ENCODE data around the gene DOCK1.

Gene DOCK1

DNA sequence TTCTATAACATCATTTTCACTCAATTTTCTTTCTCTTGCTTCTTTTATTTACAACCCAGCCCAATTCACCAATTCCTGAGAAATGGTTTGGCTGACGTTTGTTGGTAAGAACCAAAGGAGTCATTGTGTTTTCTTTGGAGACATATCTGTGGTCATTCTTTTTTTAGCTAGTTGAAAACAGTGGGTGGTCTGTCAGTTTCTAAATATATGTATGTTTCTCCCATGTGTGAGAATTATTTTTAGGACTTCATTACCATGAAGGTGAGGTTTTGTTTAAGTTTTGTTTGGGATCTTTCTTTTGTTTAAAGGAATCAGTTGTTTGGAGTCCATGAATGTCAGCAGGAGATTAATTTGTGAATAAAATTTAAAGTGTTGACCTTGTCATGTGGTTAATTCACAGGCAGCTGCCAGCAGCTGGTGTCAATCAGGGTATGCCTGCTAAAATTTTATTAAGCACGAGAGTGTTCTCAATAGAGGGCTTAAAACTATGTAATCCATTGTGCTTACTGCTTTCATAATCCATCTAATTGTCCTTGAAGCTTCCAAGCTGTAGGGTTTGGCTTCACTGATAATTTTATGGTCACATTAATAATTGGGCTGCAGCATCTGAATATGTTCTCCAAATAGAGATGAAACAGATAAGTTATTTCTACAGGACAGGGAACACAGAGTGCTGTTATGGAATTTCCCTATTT is 252.4 kb downstream of the DOCK1 start:
- FAIRE-seq (no peak), DNase-seq (ENCODE audit: insufficient read length, low spot score) (no peak)

DNA sequence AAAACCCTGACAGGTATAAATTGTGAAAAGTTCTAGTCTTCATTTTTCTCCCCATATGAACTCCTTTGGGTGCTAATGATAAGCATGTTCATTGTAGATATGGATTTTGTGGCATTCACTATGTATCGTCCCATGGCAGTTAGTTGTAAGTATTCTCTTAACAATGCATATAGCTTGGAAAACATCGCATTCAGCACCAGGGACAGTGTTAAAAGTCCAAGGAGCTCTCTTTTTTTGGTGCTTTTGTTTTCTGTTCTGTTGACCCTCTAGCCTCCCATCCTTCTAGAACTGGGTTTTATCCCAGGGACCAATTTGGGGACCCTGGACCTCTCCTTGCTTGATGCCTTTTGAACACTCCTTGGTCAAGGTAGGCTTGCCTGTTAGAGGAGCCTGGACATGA is 253.4 kb downstream of the DOCK1 start:
- FAIRE-seq, result no peak

DNA sequence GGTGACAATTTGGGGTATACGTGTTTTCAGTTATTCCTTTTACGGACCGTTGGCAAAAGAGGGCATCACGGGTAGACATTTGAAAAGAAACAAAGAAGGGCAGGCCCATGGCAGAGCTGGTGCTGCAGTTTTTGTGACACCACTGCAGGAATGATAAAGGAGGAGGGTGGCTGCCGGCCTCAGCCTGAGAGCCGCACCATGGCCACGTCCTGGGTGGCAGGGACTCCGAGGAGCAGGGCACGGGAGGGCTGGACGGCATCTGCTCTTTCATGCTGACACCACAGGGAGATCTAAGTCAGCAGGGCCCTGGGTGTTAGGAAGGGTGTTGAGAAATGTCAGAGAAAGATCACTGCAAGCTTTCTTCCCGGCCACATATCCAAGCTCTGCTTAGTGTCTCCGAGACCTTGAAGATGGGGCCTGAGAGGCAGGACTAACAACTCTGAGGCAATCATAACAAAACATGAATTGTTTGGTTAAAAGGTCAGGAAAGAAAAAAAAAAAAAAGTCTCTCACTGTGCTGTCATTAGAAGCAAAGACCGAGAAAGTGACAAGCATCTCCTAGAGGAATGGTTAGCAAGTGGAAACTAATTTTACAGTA is 254.5 kb downstream of the DOCK1 start:
- no peak for DNase-seq (ENCODE audit: insufficient read length, low spot score)
- no peak for FAIRE-seq

More for the DNA sequence above, 253.4 kb downstream of the DOCK1 start:
- DNase-seq (ENCODE audit: insufficient read length, low spot score), result no peak

DNA sequence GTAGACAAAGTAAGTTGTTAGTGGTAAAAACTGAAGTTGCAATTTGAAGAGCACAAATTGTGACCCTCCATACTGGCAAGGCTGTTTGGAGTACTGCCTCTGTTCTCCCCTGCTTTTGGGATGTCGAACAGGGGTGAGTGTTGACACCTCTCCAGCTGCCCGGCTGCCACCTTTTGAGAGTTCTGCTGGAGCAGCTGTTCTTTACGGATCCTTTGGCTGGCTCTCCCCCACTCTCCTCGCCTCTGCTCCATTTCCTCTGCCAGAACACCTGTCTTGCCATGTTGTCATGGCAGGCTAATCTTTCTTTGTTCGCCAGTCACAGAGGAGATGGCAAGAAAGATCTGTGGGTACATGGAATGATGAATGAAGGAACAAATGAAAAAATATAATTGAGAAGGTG is 256.3 kb downstream of the DOCK1 start:
- no peak for DNase-seq (ENCODE audit: insufficient read length, low spot score)
- no peak for FAIRE-seq

DNA sequence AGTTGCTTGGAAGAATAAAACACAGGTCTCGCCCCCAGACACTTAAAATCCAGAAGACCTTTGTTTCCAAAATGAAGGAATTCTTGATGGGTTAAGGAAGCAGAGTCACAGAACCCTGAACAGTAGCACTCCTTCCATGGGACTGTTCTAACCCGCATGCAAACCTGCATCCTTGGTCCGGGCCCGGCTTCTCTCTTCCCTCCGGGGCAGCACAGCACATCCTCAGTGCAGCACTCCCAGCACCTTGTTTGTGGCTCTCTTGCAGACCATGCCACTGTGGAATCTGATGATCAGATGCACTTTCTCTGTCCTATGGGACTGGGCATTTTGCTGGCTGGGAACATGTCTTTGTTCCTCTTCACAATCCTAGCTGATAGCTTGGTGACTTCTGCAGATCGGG is 257.6 kb downstream of the DOCK1 start:
- DNase-seq (ENCODE audit: insufficient read length, low spot score), result no peak
- FAIRE-seq, result no peak

DNA sequence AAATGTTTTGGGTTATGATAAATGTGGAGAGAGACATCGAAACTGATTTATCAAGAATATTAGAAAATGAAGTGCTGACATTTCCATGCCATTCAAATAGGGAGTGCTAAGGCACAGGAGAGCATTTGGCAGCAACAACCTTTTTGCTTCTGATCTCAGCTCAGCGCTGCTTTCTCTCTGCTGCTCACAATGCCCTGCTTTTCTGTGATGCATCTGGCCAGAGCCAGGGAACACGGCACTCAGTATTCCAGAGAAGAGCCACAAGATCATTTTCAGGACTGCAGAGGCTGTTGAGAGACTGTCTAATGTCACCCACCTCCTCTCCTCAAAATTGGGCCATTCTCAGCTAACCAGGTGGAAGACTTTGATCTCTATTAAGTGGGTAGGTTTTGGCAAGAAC is 263.0 kb downstream of the DOCK1 start:
- FAIRE-seq (no peak), DNase-seq (ENCODE audit: insufficient read length, low spot score) (no peak)

DNA sequence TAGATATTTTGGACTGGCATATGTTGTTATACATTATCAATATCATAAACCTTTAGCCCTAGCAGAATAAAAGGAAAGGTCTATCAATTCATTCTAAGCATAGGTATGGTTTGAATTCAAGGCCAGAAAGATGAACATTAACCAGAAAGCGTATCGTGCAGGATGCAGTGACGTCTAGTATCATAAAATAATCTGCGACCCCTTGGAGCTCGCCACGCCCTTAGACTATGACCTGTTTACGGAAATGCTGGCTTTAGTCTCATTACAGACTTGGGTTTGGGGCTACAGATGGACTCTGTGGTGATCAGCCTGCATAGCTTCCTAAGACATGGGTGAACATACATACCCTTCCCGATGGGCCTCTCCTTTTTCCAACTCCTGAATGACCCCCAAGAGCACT is 269.6 kb downstream of the DOCK1 start:
- DNase-seq (ENCODE audit: insufficient read length, low spot score) (no peak), FAIRE-seq (no peak)

DNA sequence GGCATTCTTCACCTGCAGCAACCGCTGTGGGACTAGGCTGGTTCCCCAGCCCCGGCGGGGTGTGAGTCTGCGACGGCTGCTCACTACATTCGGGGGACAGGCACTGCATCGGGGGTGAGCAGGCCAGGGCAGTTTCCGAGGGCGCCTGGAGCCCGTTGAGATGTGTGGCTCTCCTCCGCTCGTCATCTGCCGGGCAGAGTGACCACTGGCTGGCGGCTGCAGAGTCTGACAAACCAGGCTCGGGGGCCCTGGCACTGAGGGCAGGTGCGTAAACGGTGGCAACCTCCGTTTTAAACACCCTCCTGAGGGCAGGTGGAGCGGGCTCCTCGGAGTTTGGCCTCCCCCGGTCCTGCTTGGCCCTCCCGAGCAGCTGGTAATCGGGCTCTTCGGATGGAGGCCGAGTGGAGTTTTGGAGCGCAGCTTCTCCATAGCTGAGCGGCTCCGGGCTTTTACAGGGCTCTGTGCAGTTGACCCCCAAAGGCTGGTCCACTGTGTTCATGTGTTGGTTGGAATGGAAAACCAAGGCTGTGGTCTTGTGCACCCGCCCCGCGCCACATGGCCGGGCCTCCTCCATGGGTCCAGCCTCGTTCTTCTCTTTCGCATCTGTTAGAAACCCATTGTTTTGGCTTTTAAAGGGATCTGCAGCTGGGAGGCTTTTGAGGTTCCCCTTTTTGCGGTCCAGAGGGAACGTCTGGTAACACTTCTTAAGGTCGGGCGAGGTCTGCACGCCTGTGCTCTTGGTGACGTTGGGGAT is 270.3 kb downstream of the DOCK1 start:
- FAIRE-seq, result no peak
- DNase-seq (ENCODE audit: insufficient read length, low spot score), result no peak

DNA sequence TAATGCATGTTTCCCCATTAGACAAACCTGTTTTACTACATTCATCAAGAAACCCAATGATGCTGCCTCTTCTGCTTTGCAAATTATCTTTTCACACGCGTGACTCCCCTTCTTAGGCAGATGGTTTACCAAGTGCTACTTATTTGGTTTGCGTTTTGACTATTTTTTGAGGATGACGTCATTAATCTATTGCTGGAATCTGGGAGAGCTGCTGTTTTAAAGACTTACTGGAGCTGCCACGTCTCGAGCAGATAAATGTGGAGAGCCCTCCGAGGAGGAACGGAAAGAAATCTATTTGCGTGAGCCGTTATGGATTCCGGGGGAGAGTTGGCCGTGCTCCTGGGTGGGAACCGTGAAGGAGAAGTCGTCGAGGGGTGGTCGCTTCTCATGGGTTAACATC is 271.4 kb downstream of the DOCK1 start:
- FAIRE-seq (no peak), DNase-seq (ENCODE audit: insufficient read length, low spot score) (no peak)

DNA sequence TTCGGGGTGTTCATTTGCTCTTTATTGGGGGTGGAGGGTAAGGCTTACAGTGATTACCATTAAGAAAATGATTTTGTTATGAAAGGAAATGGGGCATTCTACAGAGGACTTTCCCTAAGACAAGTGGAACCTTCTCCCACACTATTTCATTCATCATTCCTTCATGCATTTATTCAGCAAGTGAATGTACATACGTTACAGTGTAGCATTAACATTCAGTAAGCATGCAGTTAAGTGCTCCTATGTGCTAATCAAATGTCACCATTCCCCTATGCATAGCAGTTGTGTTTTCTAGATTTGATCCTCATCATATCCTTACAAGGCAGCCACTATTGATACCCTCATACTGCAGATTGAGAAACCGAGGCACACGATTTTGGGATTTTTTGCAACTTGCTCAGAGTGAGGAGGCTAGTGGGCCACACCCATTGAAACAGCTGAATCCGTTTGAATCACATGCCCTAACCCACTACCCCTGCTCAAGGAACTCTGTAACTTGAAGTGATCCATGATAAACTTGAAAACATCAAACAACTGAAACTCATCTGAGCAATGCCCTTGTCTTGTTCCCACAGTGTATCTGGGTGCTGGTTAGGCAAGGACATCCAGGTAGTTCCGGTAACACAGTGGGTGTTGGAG is 274.5 kb downstream of the DOCK1 start:
- FAIRE-seq, result no peak
- no peak for DNase-seq (ENCODE audit: insufficient read length, low spot score)

DNA sequence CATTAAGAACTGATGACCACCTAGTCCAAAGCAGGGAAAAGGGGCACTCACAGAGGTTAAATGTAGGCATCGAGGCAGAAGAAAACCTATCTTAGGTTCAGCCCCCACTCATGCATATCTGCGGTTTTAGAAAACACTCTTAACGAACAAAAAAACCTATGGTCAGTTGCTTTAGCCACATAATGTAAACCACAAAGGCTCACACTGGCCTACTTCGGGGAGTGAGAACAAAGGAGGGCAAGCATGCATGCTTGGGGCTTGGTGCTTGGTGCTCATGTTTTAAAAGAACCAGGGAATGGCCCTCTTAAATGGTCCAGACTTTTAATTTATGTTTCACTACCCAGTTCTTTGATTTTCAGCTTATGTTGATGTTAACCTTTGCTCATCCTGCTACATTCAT is 276.9 kb downstream of the DOCK1 start:
- no peak for FAIRE-seq
- no peak for DNase-seq (ENCODE audit: insufficient read length, low spot score)

DNA sequence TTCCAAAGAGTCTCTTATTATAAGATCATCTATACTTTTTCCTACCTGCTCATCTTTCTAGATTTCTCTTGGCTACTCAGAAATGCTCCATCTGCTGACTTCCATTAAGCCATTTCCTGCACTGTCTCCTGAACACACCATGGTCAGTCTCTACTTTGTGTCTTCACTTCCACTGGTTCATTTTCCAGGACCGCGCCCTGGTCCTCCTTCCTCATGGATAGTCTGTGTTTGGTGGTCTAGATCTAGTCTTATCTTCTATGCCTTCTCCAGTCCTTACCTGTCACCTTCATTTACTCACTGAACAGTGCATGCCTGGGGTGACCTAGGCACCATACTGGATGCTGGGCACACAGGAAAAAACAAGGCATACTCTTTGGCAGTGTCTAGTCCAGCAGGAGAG is 279.4 kb downstream of the DOCK1 start:
- DNase-seq (ENCODE audit: insufficient read length, low spot score) (no peak), FAIRE-seq (no peak)

DNA sequence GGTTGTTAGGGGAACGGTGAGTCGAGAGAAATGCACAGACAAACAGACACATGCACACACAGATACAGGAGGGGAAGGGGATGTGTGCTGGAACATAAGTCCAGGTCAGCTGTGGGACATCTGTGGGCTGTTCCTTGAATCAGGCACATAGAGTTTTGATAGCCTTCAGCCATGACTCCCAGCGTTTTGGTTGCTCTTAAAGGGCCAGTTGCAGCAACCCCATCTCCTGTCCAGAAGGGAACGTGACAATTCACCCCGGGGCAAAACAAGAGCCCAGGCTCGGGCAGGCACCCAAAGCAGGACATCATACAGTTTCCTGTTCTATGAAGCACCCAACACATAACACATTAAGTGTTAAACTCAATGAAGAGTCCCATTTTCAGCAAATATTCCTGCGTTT is 281.6 kb downstream of the DOCK1 start:
- FAIRE-seq (no peak), DNase-seq (ENCODE audit: insufficient read length, low spot score) (no peak)

DNA sequence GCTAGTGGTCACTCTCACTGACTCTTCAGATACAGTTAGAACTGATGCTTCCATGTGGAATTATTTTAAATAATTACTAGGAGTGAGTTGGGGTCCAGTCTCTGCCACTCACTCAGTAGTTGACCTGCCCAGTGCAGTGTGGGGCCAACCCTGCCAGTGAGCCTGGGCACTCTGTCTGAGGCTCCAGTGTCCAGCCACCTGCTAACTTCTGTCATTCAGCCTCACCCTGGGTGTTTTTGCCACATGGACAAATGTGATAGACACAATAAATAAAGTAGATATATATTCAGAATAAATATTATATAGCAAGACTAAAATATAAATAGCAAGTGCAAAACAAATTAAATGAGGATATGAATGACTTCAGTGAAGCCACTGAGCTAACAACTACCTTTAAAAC is 284.0 kb downstream of the DOCK1 start:
- DNase-seq (ENCODE audit: insufficient read length, low spot score) (no peak), FAIRE-seq (no peak)

DNA sequence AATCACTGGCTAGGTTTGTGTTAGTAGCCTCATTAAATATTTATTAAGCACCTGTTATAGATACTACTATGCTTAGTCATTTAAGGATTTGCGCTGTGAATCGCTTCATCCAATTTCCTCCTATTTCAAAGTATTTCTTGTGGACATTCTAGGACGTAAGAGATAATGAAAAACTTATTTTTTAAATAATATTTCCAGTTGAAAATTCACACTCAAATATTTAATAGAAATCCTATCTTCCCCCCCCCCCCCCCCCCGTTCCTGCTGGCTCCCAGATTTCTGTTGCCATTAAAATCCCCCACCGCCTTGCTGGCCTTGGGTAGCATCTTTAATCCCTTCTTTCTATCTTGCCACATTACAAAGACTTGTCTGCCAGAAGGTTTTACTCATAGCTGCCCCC is 285.2 kb downstream of the DOCK1 start:
- no peak for FAIRE-seq
- DNase-seq (ENCODE audit: insufficient read length, low spot score), result no peak

DNA sequence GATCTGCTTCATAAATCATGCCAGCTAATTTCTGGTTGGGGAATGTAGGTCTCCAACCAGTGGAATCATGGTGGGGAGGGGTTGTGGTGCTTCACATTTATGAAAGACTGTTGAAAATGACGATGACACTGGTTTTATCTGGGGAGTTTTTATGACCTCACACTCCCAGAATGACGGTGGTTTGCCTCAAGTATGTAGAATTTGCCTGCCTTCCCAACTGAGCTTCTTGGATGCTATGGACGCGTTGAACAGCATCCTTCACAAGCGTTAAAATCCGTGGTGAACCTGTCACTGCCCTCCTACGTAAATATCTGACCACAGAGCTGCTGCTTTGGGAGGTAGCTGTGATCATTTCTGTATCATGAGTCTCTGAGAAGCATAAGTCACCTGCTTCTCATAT is 287.9 kb downstream of the DOCK1 start:
- FAIRE-seq (no peak), DNase-seq (ENCODE audit: insufficient read length, low spot score) (no peak)

DNA sequence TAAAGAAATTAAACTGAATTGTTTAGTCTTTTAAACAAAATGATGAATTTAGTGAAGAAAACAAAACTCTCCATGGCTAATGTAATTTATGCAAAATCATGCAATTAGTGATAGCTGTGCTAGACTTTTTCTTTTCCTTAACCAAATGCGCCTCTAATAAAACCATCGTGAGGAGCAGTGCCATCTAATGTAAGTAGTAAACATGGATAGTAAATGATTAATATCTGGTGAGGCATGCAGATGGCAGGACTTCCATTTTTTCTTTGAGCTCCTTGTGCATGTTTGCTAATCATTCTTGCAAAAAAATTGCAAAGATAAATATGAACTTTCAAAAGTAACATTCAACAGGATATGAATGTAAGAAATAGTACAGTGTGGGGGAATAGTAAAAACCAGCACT is 288.9 kb downstream of the DOCK1 start:
- DNase-seq (ENCODE audit: insufficient read length, low spot score) (no peak), FAIRE-seq (no peak)

DNA sequence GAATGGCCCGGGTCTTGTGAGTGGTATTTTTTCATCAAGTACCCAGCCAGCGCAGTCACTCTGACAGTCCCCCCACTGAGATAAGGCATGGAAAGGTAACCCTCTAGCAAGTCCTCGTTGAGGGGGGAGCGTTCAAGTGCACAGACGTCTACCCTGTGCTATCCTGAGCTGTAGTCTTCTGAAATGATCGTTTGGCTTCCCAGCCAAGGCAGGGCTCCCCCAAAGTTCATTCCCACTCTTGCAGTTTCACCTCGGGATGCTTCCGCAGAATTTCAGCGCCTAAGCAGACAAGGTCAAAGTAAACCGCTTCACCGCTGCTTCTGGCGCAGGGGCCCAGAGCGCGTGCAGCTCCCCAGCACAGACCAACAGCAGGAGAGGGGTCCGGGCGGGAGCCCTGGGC is 289.4 kb downstream of the DOCK1 start:
- no peak for DNase-seq (ENCODE audit: insufficient read length, low spot score)
- FAIRE-seq, result no peak

DNA sequence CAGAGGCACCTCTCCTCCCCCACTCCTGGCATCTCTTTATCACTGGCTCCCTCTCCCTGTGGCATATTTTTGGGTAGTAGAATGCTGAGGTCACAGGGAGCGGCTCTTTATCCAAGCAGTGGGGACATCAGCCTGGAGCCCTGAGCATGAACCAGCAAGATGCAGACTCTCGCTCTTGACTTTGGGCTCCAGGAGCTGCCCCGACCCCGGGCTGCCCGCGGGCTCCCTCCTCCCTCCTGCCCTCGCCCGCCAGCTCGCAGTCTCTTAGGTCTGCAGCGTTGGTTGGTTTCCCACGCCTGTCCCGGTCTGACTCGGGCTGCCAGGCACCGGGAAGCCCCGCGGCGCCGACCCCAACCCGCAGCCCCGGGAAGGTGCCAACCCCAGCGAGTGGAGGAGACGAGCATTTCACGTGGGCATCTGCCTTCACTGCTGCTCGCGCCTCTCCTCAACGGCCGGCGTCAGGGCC is 289.8 kb downstream of the DOCK1 start:
- DNase-seq (ENCODE audit: insufficient read length, low spot score) (no peak), FAIRE-seq (no peak)

DNA sequence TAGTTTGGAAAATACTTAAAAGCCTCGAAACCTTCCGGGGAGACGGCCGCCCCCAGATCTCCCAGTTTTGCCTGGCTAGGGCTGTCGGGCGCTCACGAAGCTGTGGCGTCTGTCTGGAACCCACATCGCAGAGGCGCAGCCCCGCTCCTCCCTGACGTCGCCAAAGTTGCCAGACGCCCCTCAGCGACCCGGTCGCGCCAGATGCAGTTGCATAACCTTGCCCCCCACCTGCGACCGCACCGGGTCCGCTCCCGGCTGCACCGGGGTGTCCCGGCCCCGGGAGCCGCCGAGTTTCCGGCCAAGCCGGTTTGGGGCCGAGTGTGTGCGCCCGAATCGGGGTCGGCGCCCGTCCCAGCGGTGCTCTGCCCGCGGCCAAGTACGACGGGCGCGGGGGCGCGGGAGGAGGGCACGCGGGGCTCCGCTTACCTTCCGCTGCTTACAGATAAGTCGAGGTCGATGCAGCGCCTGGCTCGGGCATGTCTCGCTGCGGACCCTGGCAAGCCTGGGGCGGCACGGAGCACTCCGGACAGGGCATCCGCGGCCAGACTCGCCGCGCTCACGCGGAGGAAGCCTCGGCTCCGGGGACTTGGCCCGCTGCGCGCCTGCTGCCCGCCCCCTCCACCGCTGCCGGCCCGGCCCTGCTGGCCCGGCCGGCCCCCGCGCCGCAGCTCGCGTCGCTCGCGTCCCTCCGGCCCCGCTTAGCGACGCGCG is 290.5 kb downstream of the DOCK1 start:
- no peak for FAIRE-seq
- DNase-seq (ENCODE audit: insufficient read length, low spot score), result no peak
